NCI-H345 (cell line): ENCODE measurements around the gene CREB3L2.

Source experiments
- DNase-seq: peaks from one replicate; lab custom pipeline; 2025; lab: John Stamatoyannopoulos, UW

Gene CREB3L2

DNA sequence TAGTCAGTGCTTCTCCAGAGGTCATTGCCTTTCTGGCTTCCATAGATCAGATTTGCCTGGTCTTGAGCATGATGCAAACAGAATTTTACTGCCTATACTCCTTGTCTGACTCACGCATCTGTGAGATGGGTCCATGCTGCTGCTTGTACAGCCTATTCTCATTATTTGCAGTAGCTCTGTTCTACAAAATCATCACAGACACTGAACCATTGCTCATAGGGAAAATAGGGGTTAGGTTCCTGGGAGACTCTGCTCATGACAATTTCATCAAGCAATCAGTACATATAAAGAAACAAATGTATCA, 7.4 kb upstream of the CREB3L2 start:
- no peak for DNase-seq

DNA sequence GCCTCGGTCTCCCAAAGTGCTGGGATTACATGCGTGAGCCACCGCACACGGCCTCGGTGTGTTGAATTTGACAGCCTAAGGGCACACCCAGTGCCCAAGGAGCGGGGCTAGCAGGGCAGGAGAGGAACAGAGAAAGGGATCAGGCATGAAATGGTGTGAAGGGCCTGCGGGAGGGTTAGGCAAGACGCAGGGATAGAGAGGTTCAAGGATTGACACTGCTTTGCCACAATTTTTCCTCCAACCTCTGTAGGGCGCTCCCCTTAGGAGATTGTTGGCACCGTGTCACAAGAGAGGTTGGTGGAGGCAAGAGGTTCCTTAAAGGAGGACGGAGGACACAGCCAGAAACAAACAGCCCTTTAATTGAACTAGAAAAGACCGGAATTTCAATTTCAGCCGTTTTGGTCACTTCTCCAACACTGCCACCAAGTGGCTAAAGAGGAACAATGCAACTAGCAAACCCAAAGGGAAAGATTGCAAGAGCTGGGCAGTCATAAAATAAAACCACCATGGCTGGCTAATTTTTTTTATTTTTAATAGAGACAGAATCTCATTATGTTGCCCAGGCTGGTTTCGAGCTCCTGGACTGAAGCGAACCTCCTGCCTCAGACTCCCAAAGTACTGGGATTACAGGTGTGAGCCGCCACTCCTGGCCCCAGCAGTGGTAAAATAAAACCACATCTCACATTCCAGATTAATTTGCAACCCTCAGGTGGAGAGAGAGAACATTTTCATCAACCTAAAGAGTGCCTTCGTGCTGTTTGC, 6.9 kb upstream of the CREB3L2 start:
- DNase-seq = peak; percentile 65

DNA sequence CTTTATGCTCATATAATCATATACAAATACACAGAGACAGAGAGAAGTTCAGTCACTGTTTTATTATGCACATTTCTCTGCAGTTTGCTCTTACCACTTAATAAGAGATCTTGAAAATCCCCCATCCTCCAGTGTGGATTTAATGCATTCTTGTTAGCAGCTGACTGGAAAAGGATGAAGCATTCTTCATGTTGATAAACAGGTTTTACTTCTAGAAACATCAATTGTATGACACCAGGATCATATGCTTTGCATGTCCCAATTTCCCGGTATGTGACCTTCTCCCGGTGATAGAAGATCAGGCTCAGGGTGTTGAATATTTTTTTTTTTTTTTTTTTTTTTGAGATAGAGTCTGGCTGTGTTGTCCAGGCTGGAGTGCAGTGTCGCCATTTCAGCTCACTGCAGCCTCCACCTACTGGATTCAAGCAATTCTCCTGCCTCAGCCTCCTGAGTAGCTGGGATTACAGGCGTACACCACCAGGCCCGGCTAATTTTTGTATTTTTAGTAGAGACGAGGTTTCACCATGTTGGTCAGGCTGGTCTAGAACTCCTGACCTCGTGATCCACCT, 6.2 kb upstream of the CREB3L2 start:
- DNase-seq = no peak

DNA sequence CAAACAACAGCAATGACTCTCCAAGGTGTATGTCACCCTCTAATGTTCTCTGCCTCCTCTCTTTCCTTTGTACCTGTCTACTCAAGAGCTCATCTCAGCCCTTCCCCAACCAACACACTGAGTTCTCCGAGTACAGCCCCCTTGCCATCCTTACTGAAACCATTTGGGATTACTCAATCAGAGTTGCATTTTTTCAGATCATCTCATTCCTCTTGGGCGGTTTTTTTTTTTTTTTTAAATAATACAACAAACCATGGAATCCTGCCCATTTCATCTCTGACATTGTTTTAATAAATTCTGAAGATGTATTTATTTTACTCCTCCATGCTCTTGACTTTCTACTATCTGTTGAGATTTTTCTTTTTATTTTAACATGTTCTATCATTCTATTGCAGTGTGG, 4.2 kb upstream of the CREB3L2 start:
- no peak for DNase-seq

DNA sequence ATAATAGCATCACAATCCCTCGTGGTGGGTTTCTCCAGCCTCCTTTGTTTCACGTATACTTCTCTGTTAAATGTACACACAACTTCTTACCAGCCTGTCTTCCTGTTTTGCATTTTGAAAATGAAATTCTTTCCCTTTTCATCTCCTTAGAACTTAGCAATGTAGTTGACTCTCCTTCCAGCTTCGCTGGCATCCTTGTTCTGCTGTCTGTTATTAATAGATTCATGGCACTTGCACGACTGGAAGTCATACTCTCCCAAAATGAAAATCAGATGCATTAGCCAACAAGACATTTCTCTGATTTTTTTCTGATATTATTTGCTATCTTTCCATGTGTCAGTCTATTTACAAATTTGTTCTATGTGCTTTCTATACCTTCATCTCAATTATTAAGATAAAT, 3.0 kb upstream of the CREB3L2 start:
- no peak for DNase-seq

DNA sequence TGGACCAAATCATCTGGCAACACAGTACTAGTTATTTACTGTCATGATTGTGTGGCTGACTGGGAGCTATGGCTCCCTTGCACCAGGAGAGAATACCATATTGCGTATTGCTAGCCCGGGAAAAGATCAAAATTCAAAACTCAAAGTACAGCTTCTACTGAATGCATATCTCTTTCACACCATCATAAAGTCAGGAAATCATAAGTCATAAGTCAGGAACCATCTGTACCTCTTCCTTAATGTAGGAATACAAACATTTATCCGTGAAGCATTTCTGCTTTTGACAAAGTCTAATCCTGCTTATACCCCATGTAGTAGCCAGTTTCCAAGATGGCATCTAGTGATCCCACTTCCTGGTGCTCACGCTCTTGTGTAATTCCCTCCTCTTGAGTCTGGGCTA, 2.2 kb upstream of the CREB3L2 start:
- DNase-seq = no peak

DNA sequence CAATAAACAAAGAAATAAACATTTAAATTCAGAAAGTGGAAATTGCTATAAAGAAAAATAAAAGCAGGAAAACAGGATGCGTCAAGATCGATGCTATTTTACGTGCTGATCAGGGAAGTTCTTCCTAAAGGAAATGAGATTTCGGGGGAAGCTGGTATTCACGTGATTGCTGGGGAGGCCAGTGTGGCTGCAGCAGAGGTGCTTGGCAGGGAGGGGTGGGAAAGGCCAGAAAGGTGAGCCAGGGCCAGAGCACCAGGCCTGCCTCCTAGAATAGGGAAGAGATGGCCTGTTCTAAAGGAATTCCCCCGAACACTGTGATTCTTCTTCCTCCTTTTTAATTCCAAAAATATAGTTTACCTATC, 923 bp upstream of the CREB3L2 start:
- no peak for DNase-seq

DNA sequence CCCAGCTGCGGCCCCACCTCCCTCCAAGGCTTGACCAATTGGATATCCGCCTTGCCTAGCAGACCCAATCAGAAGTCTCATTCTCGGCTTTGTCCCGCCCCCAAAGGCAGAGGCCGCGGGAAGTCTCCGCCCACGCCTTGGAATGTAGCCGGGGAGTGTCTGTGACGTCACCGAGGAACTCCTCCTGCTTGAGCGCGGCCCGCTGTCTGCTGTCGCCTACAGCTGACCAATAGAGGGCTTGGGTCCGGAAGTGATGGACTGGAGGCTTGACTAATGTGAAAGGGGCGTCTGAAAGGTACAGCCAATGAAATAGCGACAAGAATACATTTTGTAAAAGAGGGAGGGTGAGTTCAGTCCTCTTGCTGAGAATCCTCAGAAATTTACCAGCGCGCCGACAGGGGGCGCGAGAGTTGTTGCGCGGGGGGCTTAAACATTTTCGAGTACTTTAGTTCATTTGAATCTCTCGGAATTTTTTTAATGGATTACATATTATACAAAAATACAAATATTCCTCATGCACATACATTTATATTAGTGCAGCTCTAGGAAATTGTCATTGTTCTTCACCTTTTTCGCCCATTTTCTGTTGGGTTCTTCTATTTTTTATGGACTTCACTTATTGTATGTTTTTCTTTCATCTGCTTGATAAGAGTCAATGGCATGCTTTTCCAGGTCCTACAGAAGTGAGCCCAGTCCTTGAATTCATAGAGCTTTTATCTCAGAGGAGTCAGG, 376 bp upstream of the CREB3L2 start:
- peak; percentile 100 for DNase-seq

DNA sequence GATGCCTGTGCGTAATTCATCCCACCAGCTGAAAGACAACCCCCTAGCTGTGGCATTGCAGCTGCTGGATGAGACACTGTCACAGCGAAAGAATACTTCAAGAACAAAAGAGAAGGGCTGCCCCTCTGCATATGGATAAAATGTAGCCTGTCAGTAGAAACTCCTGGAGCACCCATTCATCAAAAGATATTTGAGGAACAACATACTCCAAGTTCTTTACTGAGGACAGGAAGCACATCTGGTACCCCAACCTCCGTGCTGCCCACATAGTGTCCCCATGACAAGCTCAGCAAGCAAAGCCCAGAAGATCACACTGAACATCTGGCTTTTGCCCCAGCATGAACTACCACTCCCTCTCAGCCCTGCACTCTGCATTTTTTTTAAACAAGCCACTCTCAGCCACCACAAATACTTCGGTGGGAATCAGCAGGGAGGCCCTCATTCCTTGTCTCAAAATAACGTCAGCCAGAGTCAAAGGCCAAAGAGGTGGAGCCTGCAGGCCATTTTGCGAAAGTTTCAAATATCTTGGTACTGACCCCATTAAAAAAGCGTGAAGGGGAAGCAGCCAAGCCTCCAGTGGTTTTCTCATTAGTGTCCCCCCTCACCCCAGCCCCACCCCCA, 1.7 kb downstream of the CREB3L2 start:
- DNase-seq = no peak

DNA sequence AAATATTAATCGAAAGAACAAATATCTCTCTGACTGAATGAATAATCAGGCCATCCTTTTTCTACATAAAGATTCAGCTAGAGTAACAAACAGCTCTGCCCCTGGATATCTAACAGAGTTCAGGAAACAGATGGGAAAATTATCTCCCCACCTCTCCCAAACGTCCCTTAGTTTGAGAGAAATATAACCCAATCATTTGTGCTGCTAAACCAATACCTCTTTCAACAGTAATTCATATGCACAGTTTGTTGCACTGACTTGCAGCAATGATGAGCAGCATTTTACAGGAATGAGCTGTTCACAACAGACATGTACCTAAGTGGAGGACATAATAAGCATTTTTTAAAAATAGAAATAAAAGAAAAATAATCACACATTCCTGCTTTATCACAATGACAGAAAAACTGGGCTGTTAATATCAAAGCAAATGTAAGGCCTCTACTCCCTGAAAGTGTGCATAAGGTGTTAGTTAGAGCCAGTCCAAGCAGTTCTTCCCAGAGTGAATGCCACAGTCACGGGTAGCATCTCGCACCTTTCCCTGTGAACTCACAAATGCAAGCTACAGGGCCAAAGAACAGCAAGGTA, 2.3 kb downstream of the CREB3L2 start:
- DNase-seq = no peak

DNA sequence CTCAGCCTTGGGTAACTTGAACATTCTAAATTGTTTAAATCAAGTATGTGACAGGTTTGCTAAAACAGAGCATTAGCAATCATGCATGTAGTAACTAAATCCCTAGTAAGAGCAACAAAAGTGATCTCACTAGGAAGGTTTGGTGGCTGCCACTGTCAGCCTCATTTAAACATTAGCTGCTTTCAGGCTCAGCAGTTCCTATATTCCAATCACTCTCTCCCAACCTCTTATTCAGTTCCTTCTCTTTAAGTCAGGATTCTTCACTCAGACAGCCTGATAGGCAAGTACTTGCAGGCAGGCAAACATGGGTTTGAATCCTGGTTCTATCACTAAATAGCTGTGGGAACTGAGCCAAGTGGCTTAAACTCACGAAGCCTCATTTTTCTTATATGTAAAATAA, 3.6 kb downstream of the CREB3L2 start:
- DNase-seq = no peak

DNA sequence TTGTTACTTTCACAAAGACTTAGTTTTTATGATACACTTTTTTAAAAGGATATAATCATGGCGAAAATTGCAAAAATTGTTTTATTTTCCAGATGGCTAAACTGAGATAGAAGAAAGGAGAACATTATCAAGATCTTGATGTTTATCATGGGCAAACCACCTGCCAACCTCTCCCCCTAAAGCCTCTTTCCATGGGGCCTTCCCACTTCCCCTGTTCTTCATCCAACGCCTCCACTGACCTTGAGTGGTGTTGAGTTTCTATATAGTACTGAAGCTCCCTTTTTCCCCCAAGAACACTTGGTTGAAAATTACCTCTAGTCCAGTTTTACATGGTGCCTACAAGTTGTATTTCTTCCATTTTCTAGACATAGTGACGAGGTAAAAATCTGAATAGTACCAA, 5.0 kb downstream of the CREB3L2 start:
- DNase-seq = no peak

DNA sequence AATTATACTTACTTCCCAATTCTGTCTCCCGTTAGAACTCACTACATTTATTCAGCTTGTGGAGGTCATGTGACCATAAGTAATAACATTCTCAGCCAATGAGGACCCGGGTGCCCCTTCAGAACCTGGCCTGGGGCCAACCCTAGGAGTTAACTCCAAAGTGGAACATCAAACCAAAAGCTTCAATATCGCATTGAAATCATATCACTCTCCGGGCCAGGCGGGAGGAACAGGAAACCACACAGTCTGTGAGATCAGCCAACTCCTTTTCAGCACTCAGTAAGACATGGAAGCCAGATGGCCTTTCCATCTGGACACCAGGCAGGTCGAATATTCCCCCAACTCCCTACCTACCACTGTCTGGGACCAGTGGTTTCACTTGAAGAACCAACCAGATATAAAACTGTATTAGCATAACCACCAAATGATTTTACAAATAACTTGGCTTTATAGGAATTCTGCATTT, 5.5 kb downstream of the CREB3L2 start:
- no peak for DNase-seq

DNA sequence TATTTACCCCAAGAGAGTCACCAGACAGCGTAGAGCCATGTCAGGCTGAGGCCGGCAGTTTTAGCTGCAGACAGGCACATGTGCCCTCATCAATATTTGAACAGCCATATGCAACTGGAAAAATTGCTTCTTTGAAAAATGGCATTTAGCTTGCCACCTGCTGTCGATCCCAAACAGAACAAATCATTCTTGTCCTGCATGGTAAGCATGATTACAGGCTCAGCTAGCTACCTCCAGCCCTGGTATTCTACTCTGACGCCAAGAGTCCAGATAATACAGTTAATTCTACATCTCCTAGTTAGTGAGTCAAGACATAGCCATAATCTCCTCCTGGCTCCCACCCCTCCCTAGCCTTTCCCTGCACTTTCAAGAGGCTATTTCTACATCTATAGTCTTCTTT, 7.7 kb downstream of the CREB3L2 start:
- DNase-seq = no peak

DNA sequence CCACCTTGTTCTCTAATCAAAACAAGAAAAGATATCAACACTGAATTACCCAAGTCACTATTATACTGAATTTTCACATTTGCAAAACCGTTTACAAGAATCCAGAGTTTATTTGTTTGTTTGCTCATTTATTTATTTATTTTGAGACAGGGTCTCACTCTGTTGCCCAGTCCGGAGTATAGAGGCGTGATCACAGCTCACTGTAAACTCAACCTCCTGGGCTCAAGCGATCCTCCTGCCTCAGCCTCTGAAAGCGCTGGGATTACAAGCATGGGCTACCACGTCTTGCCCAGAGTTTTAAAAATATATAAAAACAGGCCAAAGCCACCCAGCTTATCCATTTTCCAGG, 8.5 kb downstream of the CREB3L2 start:
- no peak for DNase-seq

DNA sequence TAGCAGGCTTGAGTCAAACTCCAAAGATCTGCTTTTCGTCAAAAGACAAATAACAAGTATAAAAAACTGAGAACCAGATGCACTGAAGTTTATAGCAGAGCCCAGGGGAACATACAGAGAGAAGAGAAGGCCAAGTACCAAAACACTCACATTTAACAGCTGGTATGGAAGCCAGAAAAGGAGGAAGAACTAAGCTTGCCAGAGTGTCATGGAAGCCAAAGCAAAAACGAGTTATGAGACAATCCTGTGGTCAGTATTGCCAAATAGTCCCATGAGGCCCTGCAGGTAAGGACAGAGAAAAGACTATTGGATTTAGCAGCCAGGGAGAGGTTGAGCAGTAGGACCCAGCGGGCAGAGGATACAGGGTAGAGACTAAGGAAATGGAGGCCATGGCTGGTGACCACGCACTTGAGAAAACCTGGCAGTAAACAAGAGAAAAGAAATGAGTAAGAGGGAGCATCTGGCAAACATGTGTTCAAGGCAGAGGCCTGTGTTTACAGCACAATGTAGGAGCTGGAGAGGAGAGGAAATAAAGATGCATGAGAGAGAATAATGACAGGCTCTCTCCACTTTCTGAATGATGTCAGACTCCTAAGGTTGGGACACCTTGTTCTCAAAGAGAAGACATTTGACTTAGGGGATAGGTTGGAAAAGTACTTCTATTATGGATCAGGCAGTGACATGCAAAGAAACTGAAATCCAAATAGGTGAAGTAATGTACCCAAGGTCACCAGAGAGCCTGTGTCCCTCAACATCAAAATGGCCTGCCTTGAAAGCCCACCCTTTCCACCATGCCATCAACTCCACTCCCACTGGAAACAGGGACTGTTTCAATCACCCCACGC, 9.1 kb downstream of the CREB3L2 start:
- DNase-seq = no peak

DNA sequence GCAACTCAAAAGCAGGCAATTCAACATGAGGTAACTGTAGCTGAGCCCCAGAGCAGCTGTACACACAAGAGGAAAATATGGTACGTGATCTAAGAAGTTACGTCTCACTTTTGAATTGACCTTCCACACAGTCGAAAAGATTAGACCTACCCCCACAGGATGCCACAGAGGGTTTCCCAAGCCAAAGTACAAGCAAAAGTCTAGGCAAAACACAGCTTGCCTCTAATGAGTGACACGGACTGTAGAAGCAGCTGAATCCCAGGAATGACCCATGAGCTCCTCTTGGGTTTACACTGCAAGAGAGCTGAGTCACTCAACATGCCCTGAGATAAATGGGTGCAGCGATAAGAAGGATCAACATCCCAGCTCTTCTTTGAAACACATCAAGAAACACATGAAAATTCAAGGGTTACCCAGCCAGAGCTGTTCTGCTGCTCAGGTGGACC, 9.8 kb downstream of the CREB3L2 start:
- DNase-seq = no peak

DNA sequence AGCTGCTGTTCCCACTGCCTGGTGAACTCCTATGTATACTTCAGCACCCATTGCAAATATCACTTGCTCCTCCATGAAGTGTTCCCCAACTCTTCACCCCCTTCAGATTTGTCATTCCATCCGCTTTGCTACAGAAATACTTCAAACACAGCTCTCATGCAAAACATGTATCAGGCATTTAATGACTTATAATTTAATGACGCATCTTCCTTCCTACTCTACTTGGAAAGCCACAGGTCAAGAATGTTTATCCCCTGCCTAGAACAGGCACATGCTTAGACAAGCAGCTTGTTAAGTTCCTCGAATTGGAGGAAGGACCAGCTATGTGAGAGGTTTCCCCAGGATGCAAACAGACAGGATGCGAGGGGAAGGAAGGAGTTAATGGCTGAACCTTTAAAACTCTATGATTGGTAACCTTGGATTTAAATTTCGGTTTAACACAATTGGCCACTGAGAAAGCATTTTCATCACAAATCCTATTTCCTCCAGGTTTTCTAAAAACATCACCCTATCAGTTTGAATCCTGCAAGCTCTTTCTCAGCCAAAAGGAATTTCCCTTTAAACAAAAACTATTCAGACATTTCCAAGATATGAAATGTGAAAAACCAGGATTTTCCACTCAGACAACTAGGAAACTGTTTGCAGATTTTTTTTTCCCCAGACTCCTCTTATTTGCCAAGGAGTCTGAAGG, 11.5 kb downstream of the CREB3L2 start:
- DNase-seq = no peak

DNA sequence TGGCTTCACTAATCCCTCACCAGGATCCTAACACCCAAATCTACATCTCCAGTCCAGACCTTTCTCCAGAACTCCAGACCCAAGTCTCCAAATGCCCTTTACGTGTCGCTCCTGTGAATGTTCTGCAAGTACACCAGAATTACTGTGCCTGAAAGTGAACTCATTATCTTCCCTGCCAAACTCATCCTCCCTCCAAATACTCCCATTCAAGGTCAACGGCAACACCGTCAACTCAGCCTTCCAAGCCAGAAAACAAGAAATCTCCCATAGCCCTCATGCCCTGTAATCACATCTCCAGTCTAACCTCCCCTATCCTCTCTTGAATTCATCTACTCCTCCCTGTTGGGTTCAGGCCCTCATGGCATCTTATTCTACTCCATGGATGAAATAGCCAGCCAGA, 12.3 kb downstream of the CREB3L2 start:
- DNase-seq = no peak

DNA sequence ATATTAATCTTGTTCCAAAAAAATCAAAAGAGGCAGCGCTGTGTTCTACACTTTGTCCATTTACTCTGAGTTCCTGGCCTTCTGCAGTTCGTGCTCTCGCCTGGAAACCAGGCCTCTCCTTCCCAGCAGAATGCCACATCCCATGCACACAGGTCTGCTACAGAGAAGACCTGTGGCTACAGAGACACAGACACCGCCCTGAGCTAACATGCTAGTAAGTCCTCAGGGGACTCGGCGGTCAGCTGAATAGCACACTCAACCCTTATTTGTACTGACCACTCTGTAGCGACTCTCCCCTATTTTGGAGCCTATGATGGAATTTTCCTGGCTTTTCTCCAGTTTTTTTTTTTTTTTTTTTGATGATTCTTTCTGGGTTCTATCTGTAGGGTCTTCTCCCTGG, 12.8 kb downstream of the CREB3L2 start:
- DNase-seq = no peak

DNA sequence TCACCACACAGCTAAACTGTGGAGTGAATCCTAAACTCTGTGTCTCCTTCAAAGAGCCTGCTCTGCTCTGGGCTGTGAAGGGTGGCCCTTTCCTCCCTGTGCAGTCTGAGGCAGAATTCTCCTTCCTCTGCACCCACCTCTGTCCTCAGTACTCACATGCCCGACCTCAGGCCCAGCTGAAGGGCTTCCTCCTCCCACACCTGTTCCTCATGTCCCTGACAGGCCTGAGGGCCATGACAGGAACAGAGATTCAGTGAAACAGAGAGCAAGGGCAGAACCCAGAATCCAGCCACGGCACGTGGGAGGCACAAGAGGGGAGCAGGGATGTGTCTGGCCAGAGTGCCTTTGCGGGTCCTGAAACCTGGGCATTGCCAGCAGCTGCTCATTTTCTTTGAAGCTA, 13.9 kb downstream of the CREB3L2 start:
- DNase-seq = no peak
